H1 (cell line): ENCODE results near the gene RBBP5. TPM values are rescaled to one million over a fixed set of nuclear protein-coding genes. Genes with fewer than 3 reads are reported as not detected.

ENCODE experiments used
- CTCF ChIA-PET: fragments of 300-600 bp; sonication (Branson Sonifier 250); formaldehyde crosslinking; loops from one replicate; lab custom pipeline; 2021; ENCODE audit not compliant: partially characterized antibody; lab: Charles Lee
- POLR2A ChIA-PET: fragments of 300-600 bp; sonication (Branson Sonifier 250); formaldehyde crosslinking; loops from one replicate; lab custom pipeline; 2021; ENCODE audit warnings: inconsistent platforms; ENCODE audit not compliant: partially characterized antibody; lab: Charles Lee
- DNase-seq, 2 experiments: peaks; one replicate each; pipeline versions ENCODE4 v3.0.0 to v3.0.0-alpha.2; 2010 to 2022; ENCODE audit warnings: low spot score in 2 of 2, low read depth in 1 of 2, mixed read lengths in 1 of 2
- FAIRE-seq: peaks from 2 replicates; lab custom pipeline; 2011; peaks lifted over from hg19 to GRCh38; lab: Jason Lieb, UNC
- H2AFZ ChIP-seq: 2 replicates; pipeline ENCODE4 v1.8.1; 2012; ENCODE audit warnings: low read length, inconsistent platforms
- H2AK5ac ChIP-seq: 2 replicates; pipeline ENCODE4 v1.6.1; 2013; ENCODE audit warnings: low read depth, low read length
- H2BK120ac ChIP-seq: replicated peaks from 2 replicates; pipeline ENCODE3; 2013; ENCODE audit warnings: low read depth, low read length, inconsistent platforms
- H2BK12ac ChIP-seq: 2 replicates; pipeline ENCODE4 v1.6.1; 2013; ENCODE audit warnings: low read depth, low read length
- H2BK15ac ChIP-seq: 2 replicates; pipeline ENCODE4 v1.6.1; 2013; ENCODE audit warnings: low read length
- H2BK20ac ChIP-seq: 2 replicates; pipeline ENCODE4 v1.6.1; 2013; ENCODE audit warnings: low read length
- H2BK5ac ChIP-seq: 2 replicates; pipeline ENCODE4 v1.6.1; 2013; ENCODE audit warnings: low read depth, low read length
- H3K14ac ChIP-seq: 2 replicates; pipeline ENCODE4 v1.6.1; 2013; ENCODE audit warnings: inconsistent platforms; ENCODE audit not compliant: insufficient read length
- H3K18ac ChIP-seq: 2 replicates; pipeline ENCODE4 v1.6.1; 2013; ENCODE audit warnings: low read length; ENCODE audit errors: extremely low read depth
- H3K23ac ChIP-seq: 2 replicates; pipeline ENCODE4 v1.6.1; 2013; ENCODE audit warnings: inconsistent platforms; ENCODE audit not compliant: insufficient read length
- H3K23me2 ChIP-seq: 2 replicates; pipeline ENCODE4 v1.6.1; 2013; ENCODE audit warnings: low read depth, low read length
- H3K27ac ChIP-seq: 2 replicates; pipeline ENCODE4 v1.6.1; 2011; ENCODE audit warnings: low read depth, low read length, inconsistent platforms
- H3K27me3 ChIP-seq, 4 experiments: replicated peaks in 1 of 4; 1 replicate in 1 of 4; 2 replicates in 3 of 4; pipeline versions ENCODE4 v1.6.1 to v1.8.1; 2011 to 2013; ENCODE audit warnings: low read length in 3 of 4, mild to moderate bottlenecking in 3 of 4, inconsistent platforms in 2 of 4, mixed read lengths in 2 of 4, moderate library complexity in 1 of 4; ENCODE audit not compliant: control insufficient read depth in 3 of 4, insufficient read depth in 3 of 4; ENCODE audit errors: extremely low read depth in 1 of 4
- H3K36me3 ChIP-seq, 4 experiments: 2 replicates each; pipeline versions ENCODE4 v1.6.1 to v1.8.1; 2011 to 2013; ENCODE audit warnings: mild to moderate bottlenecking in 4 of 4, low read length in 3 of 4, moderate library complexity in 2 of 4, control low read depth in 1 of 4, inconsistent platforms in 1 of 4; ENCODE audit not compliant: insufficient read depth in 4 of 4, control insufficient read depth in 2 of 4
- H3K4ac ChIP-seq: replicated peaks from 2 replicates; pipeline ENCODE3; 2013; ENCODE audit warnings: low read length, low read depth, mixed read lengths, inconsistent platforms; ENCODE audit not compliant: insufficient read length
- H3K4me1 ChIP-seq, 4 experiments: replicated peaks in 1 of 4; 1 replicate in 1 of 4; 2 replicates in 3 of 4; pipeline versions ENCODE4 v1.6.1 to v1.8.1; 2011 to 2013; ENCODE audit warnings: low read length in 3 of 4, inconsistent platforms in 2 of 4, mixed read lengths in 1 of 4; ENCODE audit not compliant: insufficient read depth in 4 of 4, control insufficient read depth in 3 of 4
- H3K4me2 ChIP-seq, 2 experiments: 2 replicates each; pipeline versions ENCODE4 v1.6.1 to v1.8.1; 2011 to 2013; ENCODE audit warnings: low read depth in 2 of 2, low read length in 2 of 2, control low read depth in 1 of 2, inconsistent platforms in 1 of 2, mild to moderate bottlenecking in 1 of 2; ENCODE audit not compliant: insufficient read depth in 1 of 2
- H3K4me3 ChIP-seq, 4 experiments: fragments of 200-600, 300-600 bp in 1 of 4; sonication (generic), shearing (Covaris generic), sonication (Bioruptor Twin) in 1 of 4; 2 replicates each; pipeline versions ENCODE4 v1.5.1 to v1.8.1; 2011 to 2016; ENCODE audit warnings: low read length in 4 of 4, low read depth in 3 of 4, control low read depth in 2 of 4, inconsistent platforms in 2 of 4, mild to moderate bottlenecking in 2 of 4, mixed read lengths in 1 of 4, moderate library complexity in 1 of 4; ENCODE audit not compliant: insufficient read depth in 2 of 4; ENCODE audit errors: extremely low read depth in 1 of 4
- H3K56ac ChIP-seq: replicated peaks from 2 replicates; pipeline ENCODE3; 2013; ENCODE audit warnings: low read depth, mild to moderate bottlenecking, mixed read lengths, low read length, inconsistent platforms; ENCODE audit not compliant: insufficient read length
- H3K79me1 ChIP-seq: 2 replicates; pipeline ENCODE4 v1.6.1; 2013; ENCODE audit warnings: low read depth, low read length, control low read depth
- H3K79me2 ChIP-seq, 2 experiments: 2 replicates each; pipeline versions ENCODE4 v1.6.1 to v1.8.1; 2012 to 2013; ENCODE audit warnings: low read length in 2 of 2, mild to moderate bottlenecking in 2 of 2, inconsistent platforms in 1 of 2; ENCODE audit not compliant: insufficient read depth in 2 of 2, control insufficient read depth in 1 of 2
- H3K9ac ChIP-seq, 4 experiments: replicated peaks in 1 of 4; 1 replicate in 1 of 4; 2 replicates in 3 of 4; pipeline versions ENCODE4 v1.6.1 to v1.8.1; 2011 to 2013; ENCODE audit warnings: low read depth in 3 of 4, low read length in 3 of 4, control low read depth in 2 of 4, mild to moderate bottlenecking in 2 of 4, moderate library complexity in 2 of 4, inconsistent platforms in 1 of 4; ENCODE audit errors: extremely low read depth in 1 of 4
- H3K9me3 ChIP-seq, 2 experiments: 2 replicates each; pipeline versions ENCODE4 v1.6.1 to v1.8.1; 2012 to 2013; ENCODE audit warnings: mild to moderate bottlenecking in 2 of 2, moderate library complexity in 2 of 2, control low read depth in 1 of 2, inconsistent platforms in 1 of 2, low read depth in 1 of 2, low read length in 1 of 2, mixed read lengths in 1 of 2; ENCODE audit not compliant: insufficient read depth in 2 of 2
- H4K20me1 ChIP-seq, 2 experiments: replicated peaks in 1 of 2; 2 replicates each; pipeline versions ENCODE3 to v1.8.1; 2011 to 2013; ENCODE audit warnings: inconsistent platforms in 2 of 2, low read length in 2 of 2, mild to moderate bottlenecking in 1 of 2; ENCODE audit not compliant: insufficient read depth in 2 of 2, control insufficient read depth in 1 of 2
- H4K5ac ChIP-seq: 2 replicates; pipeline ENCODE4 v1.6.1; 2013; ENCODE audit warnings: low read length, low read depth, mixed read lengths, inconsistent platforms; ENCODE audit not compliant: insufficient read length
- H4K8ac ChIP-seq: 2 replicates; pipeline ENCODE4 v1.8.0; 2013; ENCODE audit warnings: mild to moderate bottlenecking, moderate library complexity, low read length, inconsistent platforms; ENCODE audit not compliant: insufficient read depth; ENCODE audit errors: extremely low read depth
- H4K91ac ChIP-seq: replicated peaks from 2 replicates; pipeline ENCODE3; 2013; ENCODE audit warnings: low read length, mixed read lengths, inconsistent platforms; ENCODE audit not compliant: insufficient read length
- CHD1 ChIP-seq: IDR thresholded peaks from 2 replicates; pipeline ENCODE4 v1.6.1; 2012; ENCODE audit warnings: low read depth, low read length, improper control_type of control experiment
- CTCF ChIP-seq, 3 experiments: IDR thresholded peaks; 1 replicate in 2 of 3; 2 replicates in 1 of 3; pipeline versions ENCODE4 v1.5.1 to v1.6.1; 2011; ENCODE audit warnings: low read length in 3 of 3, mild to moderate bottlenecking in 3 of 3, inconsistent platforms in 2 of 3, low read depth in 1 of 3, moderate library complexity in 1 of 3; ENCODE audit not compliant: insufficient read depth in 1 of 3; ENCODE audit errors: control extremely low read depth in 1 of 3
- EZH2 ChIP-seq: fragments of 200-600 bp; sonication (generic); IDR thresholded peaks from 2 replicates; pipeline ENCODE4 v1.7.1; 2012; ENCODE audit warnings: low read depth, mild to moderate bottlenecking, moderate library complexity, low read length, inconsistent platforms; ENCODE audit not compliant: severe bottlenecking
- FOSL1 ChIP-seq: IDR thresholded peaks from 2 replicates; pipeline ENCODE4 v1.6.1; 2011; ENCODE audit warnings: mild to moderate bottlenecking, low read depth, low read length, moderate library complexity; ENCODE audit not compliant: insufficient read depth
- JUND ChIP-seq: IDR thresholded peaks from 2 replicates; pipeline ENCODE4 v1.6.1; 2011; ENCODE audit warnings: mild to moderate bottlenecking, improper control_type of control experiment, low read length
- MAFK ChIP-seq: IDR thresholded peaks from 2 replicates; pipeline ENCODE4 v1.6.1; 2012; ENCODE audit warnings: low read depth, mild to moderate bottlenecking, improper control_type of control experiment, low read length
- NANOG ChIP-seq: IDR thresholded peaks from 2 replicates; pipeline ENCODE4 v1.6.1; 2011; ENCODE audit warnings: low read length, low read depth, mild to moderate bottlenecking, inconsistent platforms; ENCODE audit not compliant: insufficient read depth, poor library complexity, severe bottlenecking
- POLR2A ChIP-seq, 2 experiments: IDR thresholded peaks; 1 replicate in 1 of 2; 2 replicates in 1 of 2; pipeline ENCODE4 v1.6.1; 2011; ENCODE audit warnings: low read depth in 2 of 2, low read length in 2 of 2, mild to moderate bottlenecking in 2 of 2; ENCODE audit errors: control extremely low read depth in 1 of 2
- RNF2 ChIP-seq: fragments of 200-900, 300-1000 bp; sonication (generic); IDR thresholded peaks from 2 replicates; pipeline ENCODE4 v1.7.1; 2016; ENCODE audit warnings: borderline replicate concordance, low read depth, mild to moderate bottlenecking, antibody characterized with exemption, low read length; ENCODE audit not compliant: poor library complexity, severe bottlenecking; ENCODE audit errors: missing control alignments
- SP1 ChIP-seq: IDR thresholded peaks from 2 replicates; pipeline ENCODE4 v1.6.1; 2011; ENCODE audit warnings: low read depth, low read length
- WGBS, 2 experiments: shearing (Covaris generic) in 1 of 2; methylation state at CpG; one replicate each; pipeline versions ENCODE4 v1.1.6 to v1.1.7; 2013 to 2015; ENCODE audit warnings: low lambda C conversion rate in 2 of 2, mixed read lengths in 2 of 2, inconsistent platforms in 1 of 2, low coverage in 1 of 2, missing lambda C conversion rate in 1 of 2; ENCODE audit not compliant: insufficient replicate concordance in 2 of 2, insufficient coverage in 1 of 2, insufficient read length in 1 of 2; ENCODE audit errors: extremely low coverage in 1 of 2, missing lambda C conversion rate in 1 of 2; 5-methylcytosine and 5-hydroxymethylcytosine counted together
- polyA plus RNA-seq, 7 experiments: library from polyadenylated mRNA; depleted of rRNA in 3 of 7; stranded (reverse) in 5 of 7; unstranded in 2 of 7; fragments of >200 nt in 5 of 7; fragments of 200-250 nt in 2 of 7; gene quantifications; 1 replicate in 5 of 7; 2 replicates in 1 of 7; 4 replicates in 1 of 7; pipeline versions ENCODE4 v1.2.1 to v1.2.3, GENCODE V29; 2011 to 2013; ENCODE audit warnings: missing spikeins in 2 of 7, mixed read lengths in 2 of 7
- total RNA-seq: library from RNA; stranded (reverse); fragmentation: NEBNext Ultra II Directional; extraction: Animal tissue kit (Norgen Biotek cat#: 25700); gene quantifications from 2 replicates; pipeline ENCODE4 v1.2.1, GENCODE V29; 2021

The RBBP5 gene
- total and polyA plus RNA-seq, 2 of the 8 experiments (the other 6 are each of a cell fraction or from before 2014, with no cell fraction given), result 6.7 to 21.5 TPM

DNA sequence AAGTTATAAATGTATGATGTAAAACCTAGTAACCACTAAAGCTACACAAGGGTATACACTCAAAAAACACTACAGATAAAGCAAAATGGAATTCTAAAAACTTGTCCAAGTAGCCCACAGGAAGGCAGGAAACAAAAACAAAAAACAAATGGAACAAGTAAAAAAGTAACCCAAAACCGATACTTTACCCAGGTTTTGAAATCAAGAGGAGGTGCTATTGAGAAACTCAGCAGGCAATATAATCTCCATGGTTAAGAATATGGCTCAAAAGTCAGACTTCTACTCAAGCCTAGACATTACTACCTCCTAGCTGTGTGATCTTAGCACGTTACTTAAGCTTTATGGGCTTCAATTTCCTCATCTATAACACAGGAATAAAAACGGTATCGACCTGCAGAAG lies 13.3 kb downstream of the RBBP5 start:
- Histone ChIP-seq H2BK120ac (no peak overlapping the region), H3K4me1 (no peaks in the 10 kb centered on the region; a peak in 1 of 7 replicates), H2AFZ (no peak overlapping the region), H3K79me1 (no peaks in the 10 kb centered on the region; the same call in 1 of the 2 replicates), H2BK12ac (no peak overlapping the region), H3K4me2 (no peak overlapping the region), H4K20me1 (peaks cover 0 to 1% of the 10 kb centered on the region in 2 experiments), H3K27me3 (no peaks in the 10 kb centered on the region), H4K5ac (no peak overlapping the region), H3K27ac (no peak overlapping the region), H3K9me3 (no peaks in the 10 kb centered on the region), H3K56ac (no peak overlapping the region), H3K36me3 (peaks cover 5 to 33% (median 18%) of the 10 kb centered on the region in 4 experiments), H3K14ac (no peak overlapping the region), H4K8ac (no peak overlapping the region), H3K18ac (no peak overlapping the region), H4K91ac (no peak overlapping the region), H2BK20ac (no peak overlapping the region), H3K9ac (no peak overlapping the region), H3K4ac (no peak overlapping the region), H3K79me2 (0 out of 4 replicates have a peak, but pooled peaks cover 2% of the 10 kb centered on the region in 2 experiments), H3K23me2 (no peaks in the 10 kb centered on the region), H3K4me3 (no peak overlapping the region), H3K23ac (no peak overlapping the region), H2BK15ac (no peak overlapping the region), H2AK5ac (no peak overlapping the region), H2BK5ac (no peak overlapping the region)
- 94% methylated on average over 4 of the region's 4 CpGs; no CpG with 5 or more reads in 1 of the 2 experiments for WGBS, 2 experiments
- ChIA-PET POLR2A (no interaction called here), CTCF (interaction anchor here (0.7 to 3.2 kb wide), 6 partner anchors 13 to 148 kb away, joined by 3 to 16 read pairs (median 4); partner anchors contain the start of gene RBBP5)
- no peak for FAIRE-seq
- no peak for DNase-seq
- TF ChIP-seq FOSL1 (no peak), CHD1 (no peak), CTCF (IDR thresholded peaks at IDR 0.05; ENCODE audit: control extremely low read depth in 1 of 3, insufficient read depth in 1 of 3, low read depth in 1 of 3, low read length in 3 of 3) (no peak), JUND (no peak), RNF2 (no peak), SP1 (no peak), EZH2 (no peak), MAFK (no peak), POLR2A (IDR thresholded peaks at IDR 0.05; ENCODE audit: control extremely low read depth in 1 of 2, low read depth in 2 of 2, low read length in 2 of 2) (no peak), NANOG (no peak)
